ENCODE measurements around the gene PHLDB1. TPM values are rescaled to one million over a fixed set of nuclear protein-coding genes. Genes with fewer than 3 reads are reported as not detected.

Gene PHLDB1
- total and polyA plus RNA-seq, 2 donors = 4.0 to 14.0 TPM

GRCh38 chr11:118633979-118634378, 26.6 kb downstream of the PHLDB1 start:
- Histone ChIP-seq H3K4me3 (ENCODE audit: low read length in 2 of 2) (no peak overlapping the region), H3K4me1 (ENCODE audit: control insufficient read depth in 2 of 2, insufficient read depth in 2 of 2, low read length in 2 of 2) (peaks cover 0 to 6% of the 10 kb centered on the region in 2 donors), H3K27ac (ENCODE audit: low read depth in 1 of 2, low read length in 1 of 2) (no peak overlapping the region), H3K9me3 (ENCODE audit: control insufficient read depth in 2 of 2, insufficient read depth in 1 of 2, low read length in 1 of 2) (no peaks in the 10 kb centered on the region), H3K27me3 (ENCODE audit: control insufficient read depth in 2 of 2, insufficient read depth in 1 of 2, low read length in 1 of 2) (peaks cover 0 to 2% of the 10 kb centered on the region in 2 donors), H3K36me3 (ENCODE audit: control insufficient read depth in 2 of 2, insufficient read depth in 2 of 2, low read length in 1 of 2) (no peaks in the 10 kb centered on the region)
- 89% methylated on average over 4 of the region's 4 CpGs for WGBS
- DNase-seq (ENCODE audit: low read depth in 6 of 9, low spot score in 9 of 9) = no peak

GRCh38 chr11:118634431-118635236, 27.2 kb downstream of the PHLDB1 start:
- no peaks in the 10 kb centered on the region for H3K36me3 ChIP-seq (ENCODE audit: control insufficient read depth in 2 of 2, insufficient read depth in 2 of 2, low read length in 1 of 2)
- no peak overlapping the region for H3K27ac ChIP-seq (ENCODE audit: low read depth in 1 of 2, low read length in 1 of 2)
- DNase-seq (ENCODE audit: low read depth in 6 of 9, low spot score in 9 of 9) = peak in 1 of 9 donors; percentile 35
- H3K27me3 ChIP-seq (ENCODE audit: control insufficient read depth in 2 of 2, insufficient read depth in 1 of 2, low read length in 1 of 2) = peaks cover 0 to 2% of the 10 kb centered on the region in 2 donors
- peaks cover 0 to 6% of the 10 kb centered on the region in 2 donors for H3K4me1 ChIP-seq (ENCODE audit: control insufficient read depth in 2 of 2, insufficient read depth in 2 of 2, low read length in 2 of 2)
- no peak overlapping the region for H3K4me3 ChIP-seq (ENCODE audit: low read length in 2 of 2)
- WGBS = 71% methylated on average over 41 of the region's 41 CpGs
- no peaks in the 10 kb centered on the region for H3K9me3 ChIP-seq (ENCODE audit: control insufficient read depth in 2 of 2, insufficient read depth in 1 of 2, low read length in 1 of 2)

DNA sequence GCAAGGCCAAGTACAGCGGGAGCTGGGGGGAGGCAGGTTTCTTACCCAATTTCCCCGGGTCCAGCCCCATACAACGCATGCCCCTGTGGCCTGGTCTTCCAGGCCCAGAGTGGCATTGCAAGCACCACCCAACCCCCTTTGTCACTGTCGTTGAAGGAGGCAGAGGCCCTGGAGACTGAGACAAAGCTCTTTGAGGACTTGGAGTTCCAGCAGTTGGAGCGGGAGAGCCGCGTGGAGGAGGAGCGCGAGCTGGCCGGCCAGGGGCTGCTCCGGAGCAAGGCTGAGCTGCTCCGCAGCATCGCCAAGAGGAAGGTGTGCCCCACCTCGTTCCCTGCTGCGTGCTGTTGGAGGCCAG, 27.8 kb downstream of the PHLDB1 start:
- DNase-seq (ENCODE audit: low read depth in 6 of 9, low spot score in 9 of 9) = no peak
- Histone ChIP-seq H3K27me3 (ENCODE audit: control insufficient read depth in 2 of 2, insufficient read depth in 1 of 2, low read length in 1 of 2) (peaks cover 0 to 2% of the 10 kb centered on the region in 2 donors), H3K27ac (ENCODE audit: low read depth in 1 of 2, low read length in 1 of 2) (no peak overlapping the region), H3K9me3 (ENCODE audit: control insufficient read depth in 2 of 2, insufficient read depth in 1 of 2, low read length in 1 of 2) (no peaks in the 10 kb centered on the region), H3K4me1 (ENCODE audit: control insufficient read depth in 2 of 2, insufficient read depth in 2 of 2, low read length in 2 of 2) (peaks cover 0 to 6% of the 10 kb centered on the region in 2 donors), H3K36me3 (ENCODE audit: control insufficient read depth in 2 of 2, insufficient read depth in 2 of 2, low read length in 1 of 2) (peaks cover 0 to 3% of the 10 kb centered on the region in 2 donors), H3K4me3 (ENCODE audit: low read length in 2 of 2) (no peak overlapping the region)
- 93% methylated on average over 15 of the region's 15 CpGs for WGBS

DNA sequence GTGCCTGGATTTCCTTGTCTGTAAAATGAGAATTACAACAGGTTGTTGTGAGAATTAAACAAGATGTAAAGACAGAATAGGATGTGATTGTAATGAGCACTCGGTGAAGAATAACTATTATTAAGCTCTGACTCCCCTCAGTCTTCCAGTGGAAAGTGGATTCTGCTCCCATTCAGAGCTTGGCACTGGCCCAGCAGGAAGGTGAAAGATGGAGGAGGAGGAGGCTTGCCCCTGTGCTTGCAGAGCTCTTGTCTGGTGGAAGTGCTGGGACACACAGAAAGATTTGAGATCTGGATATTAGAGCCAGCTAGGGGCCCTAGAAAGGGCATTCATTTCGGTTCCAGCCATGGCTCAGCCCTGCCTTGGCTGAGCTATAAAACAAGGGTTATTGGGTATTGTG, 28.2 kb downstream of the PHLDB1 start:
- Histone ChIP-seq H3K9me3 (ENCODE audit: control insufficient read depth in 2 of 2, insufficient read depth in 1 of 2, low read length in 1 of 2) (no peaks in the 10 kb centered on the region), H3K4me1 (ENCODE audit: control insufficient read depth in 2 of 2, insufficient read depth in 2 of 2, low read length in 2 of 2) (peaks cover 0 to 6% of the 10 kb centered on the region in 2 donors), H3K36me3 (ENCODE audit: control insufficient read depth in 2 of 2, insufficient read depth in 2 of 2, low read length in 1 of 2) (peaks cover 0 to 3% of the 10 kb centered on the region in 2 donors), H3K4me3 (ENCODE audit: low read length in 2 of 2) (no peak overlapping the region), H3K27me3 (ENCODE audit: control insufficient read depth in 2 of 2, insufficient read depth in 1 of 2, low read length in 1 of 2) (peaks cover 0 to 2% of the 10 kb centered on the region in 2 donors), H3K27ac (ENCODE audit: low read depth in 1 of 2, low read length in 1 of 2) (no peak overlapping the region)
- WGBS = 97% methylated on average over 2 of the region's 2 CpGs
- no peak for DNase-seq (ENCODE audit: low read depth in 6 of 9, low spot score in 9 of 9)

DNA sequence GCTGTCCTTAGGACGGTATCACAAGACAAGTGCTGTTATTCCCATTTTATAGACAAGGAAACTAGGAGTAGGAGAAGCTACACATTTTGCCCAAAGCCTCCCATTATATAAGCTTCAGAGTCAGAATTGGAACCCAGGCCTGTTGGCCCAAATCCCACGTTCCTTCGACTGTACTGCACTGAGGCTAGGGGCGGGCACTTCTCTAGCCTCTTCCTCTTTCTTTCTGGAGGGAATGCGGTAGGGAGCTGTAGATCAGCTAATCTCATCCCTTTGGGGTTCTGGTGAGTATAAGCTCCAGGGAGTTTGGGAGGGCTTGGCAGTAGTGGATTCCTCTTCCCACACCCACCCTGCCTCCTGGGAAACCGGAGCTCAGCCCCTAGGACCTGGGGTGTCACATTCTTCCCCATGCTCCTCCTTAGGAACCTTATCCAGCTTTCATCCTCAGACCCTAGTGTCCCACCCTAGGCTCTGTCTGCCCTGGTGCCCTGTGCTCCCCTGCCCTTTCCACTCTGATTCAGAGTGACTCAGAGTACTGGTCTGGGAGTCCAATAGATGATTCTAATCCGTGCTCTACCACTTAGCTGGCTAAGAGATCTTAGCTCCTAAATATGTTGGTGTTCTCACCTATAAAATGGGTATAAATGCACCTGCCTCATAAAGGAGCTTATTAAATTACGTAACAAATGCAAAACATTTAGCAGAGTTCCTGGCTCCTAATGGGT, 29.3 kb downstream of the PHLDB1 start:
- 97% methylated on average over 8 of the region's 8 CpGs for WGBS
- Histone ChIP-seq H3K4me3 (ENCODE audit: low read length in 2 of 2) (no peak overlapping the region), H3K4me1 (ENCODE audit: control insufficient read depth in 2 of 2, insufficient read depth in 2 of 2, low read length in 2 of 2) (peaks cover 3 to 6% of the 10 kb centered on the region in 2 donors), H3K27ac (ENCODE audit: low read depth in 1 of 2, low read length in 1 of 2) (no peak overlapping the region), H3K27me3 (ENCODE audit: control insufficient read depth in 2 of 2, insufficient read depth in 1 of 2, low read length in 1 of 2) (peaks cover 0 to 2% of the 10 kb centered on the region in 2 donors), H3K9me3 (ENCODE audit: control insufficient read depth in 2 of 2, insufficient read depth in 1 of 2, low read length in 1 of 2) (no peaks in the 10 kb centered on the region), H3K36me3 (ENCODE audit: control insufficient read depth in 2 of 2, insufficient read depth in 2 of 2, low read length in 1 of 2) (peaks cover 0 to 3% of the 10 kb centered on the region in 2 donors)
- no peak for DNase-seq (ENCODE audit: low read depth in 6 of 9, low spot score in 9 of 9)

DNA sequence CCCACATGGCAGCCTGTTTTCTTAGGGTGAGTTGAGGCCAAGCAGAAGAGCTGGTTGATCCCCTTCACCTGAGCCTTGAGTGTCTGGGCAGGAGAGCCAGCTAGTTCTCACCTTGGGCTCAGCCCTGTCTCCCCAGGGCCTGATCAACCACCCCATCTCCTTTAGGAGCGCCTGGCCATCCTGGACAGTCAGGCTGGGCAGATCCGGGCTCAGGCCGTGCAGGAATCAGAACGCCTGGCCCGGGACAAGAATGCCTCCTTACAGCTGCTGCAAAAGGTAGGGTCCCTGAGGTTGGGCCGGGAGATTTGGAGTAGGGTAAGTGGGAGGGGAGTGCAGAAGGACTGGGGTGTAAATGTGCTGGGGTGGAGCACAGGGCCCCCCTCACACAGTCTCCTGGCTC, 31.3 kb downstream of the PHLDB1 start:
- no peaks in the 10 kb centered on the region for H3K9me3 ChIP-seq (ENCODE audit: control insufficient read depth in 2 of 2, insufficient read depth in 1 of 2, low read length in 1 of 2)
- peaks cover 0 to 2% of the 10 kb centered on the region in 2 donors for H3K27me3 ChIP-seq (ENCODE audit: control insufficient read depth in 2 of 2, insufficient read depth in 1 of 2, low read length in 1 of 2)
- peaks cover 7 to 19% of the 10 kb centered on the region in 2 donors for H3K4me1 ChIP-seq (ENCODE audit: control insufficient read depth in 2 of 2, insufficient read depth in 2 of 2, low read length in 2 of 2)
- peaks cover 0 to 3% of the 10 kb centered on the region in 2 donors for H3K36me3 ChIP-seq (ENCODE audit: control insufficient read depth in 2 of 2, insufficient read depth in 2 of 2, low read length in 1 of 2)
- no peak for DNase-seq (ENCODE audit: low read depth in 6 of 9, low spot score in 9 of 9)
- no peak overlapping the region for H3K27ac ChIP-seq (ENCODE audit: low read depth in 1 of 2, low read length in 1 of 2)
- over 99% methylated on average over 6 of the region's 6 CpGs for WGBS
- no peak overlapping the region for H3K4me3 ChIP-seq (ENCODE audit: low read length in 2 of 2)

GRCh38 chr11:118639899-118640298, 32.5 kb downstream of the PHLDB1 start:
- Histone ChIP-seq H3K9me3 (ENCODE audit: control insufficient read depth in 2 of 2, insufficient read depth in 1 of 2, low read length in 1 of 2) (no peaks in the 10 kb centered on the region), H3K4me3 (ENCODE audit: low read length in 2 of 2) (no peak overlapping the region), H3K4me1 (ENCODE audit: control insufficient read depth in 2 of 2, insufficient read depth in 2 of 2, low read length in 2 of 2) (peaks cover 2 to 19% of the 10 kb centered on the region in 2 donors), H3K27me3 (ENCODE audit: control insufficient read depth in 2 of 2, insufficient read depth in 1 of 2, low read length in 1 of 2) (no peaks in the 10 kb centered on the region), H3K36me3 (ENCODE audit: control insufficient read depth in 2 of 2, insufficient read depth in 2 of 2, low read length in 1 of 2) (peaks cover 0 to 3% of the 10 kb centered on the region in 2 donors), H3K27ac (ENCODE audit: low read depth in 1 of 2, low read length in 1 of 2) (no peak overlapping the region)
- DNase-seq (ENCODE audit: low read depth in 6 of 9, low spot score in 9 of 9) = no peak
- 98% methylated on average over 4 of the region's 4 CpGs for WGBS

- peaks cover 0 to 3% of the 10 kb centered on the region in 2 donors for H3K36me3 ChIP-seq (ENCODE audit: control insufficient read depth in 2 of 2, insufficient read depth in 2 of 2, low read length in 1 of 2)
- 92% methylated on average over 5 of the region's 5 CpGs for WGBS
- H3K27me3 ChIP-seq (ENCODE audit: control insufficient read depth in 2 of 2, insufficient read depth in 1 of 2, low read length in 1 of 2) = no peaks in the 10 kb centered on the region
- no peaks in the 10 kb centered on the region for H3K9me3 ChIP-seq (ENCODE audit: control insufficient read depth in 2 of 2, insufficient read depth in 1 of 2, low read length in 1 of 2)
- H3K4me3 ChIP-seq (ENCODE audit: low read length in 2 of 2) = no peak overlapping the region
- H3K4me1 ChIP-seq (ENCODE audit: control insufficient read depth in 2 of 2, insufficient read depth in 2 of 2, low read length in 2 of 2) = peaks cover 2 to 19% of the 10 kb centered on the region in 2 donors
- no peak overlapping the region for H3K27ac ChIP-seq (ENCODE audit: low read depth in 1 of 2, low read length in 1 of 2)
- no peak for DNase-seq (ENCODE audit: low read depth in 6 of 9, low spot score in 9 of 9)
Measured at GRCh38 chr11:118640332-118641154, 33.1 kb downstream of the PHLDB1 start.

All from thymus (tissue), 11 donors.